Large intestine (tissue), 12 donors: ENCODE results near the gene RAB41. TPM values are rescaled to one million over a fixed set of nuclear protein-coding genes. Genes with fewer than 3 reads are reported as not detected.
"Not testable (repeated sequence)": the region's sequence is repeated elsewhere in the genome, so short reads cannot be mapped to it uniquely, and the experiment has no call there.

Source experiments
- DNase-seq, 2 donors: peaks; one replicate each; pipeline versions ENCODE4 v3.0.0 to v3.0.0-alpha.2; 2013
- H3K27ac ChIP-seq: one replicate; pipeline ENCODE4 v1.5.1; 2013; ENCODE audit warnings: low read length
- H3K27me3 ChIP-seq: 2 replicates; pipeline ENCODE4 v1.6.1; 2013; ENCODE audit warnings: low read length; ENCODE audit not compliant: control insufficient read depth, insufficient read depth
- H3K36me3 ChIP-seq: 2 replicates; pipeline ENCODE4 v1.6.1; 2013; ENCODE audit warnings: low read length; ENCODE audit not compliant: control insufficient read depth, insufficient read depth
- H3K4me1 ChIP-seq: one replicate; pipeline ENCODE4 v1.6.1; 2013; ENCODE audit warnings: low read length; ENCODE audit not compliant: control insufficient read depth, insufficient read depth
- H3K4me3 ChIP-seq: one replicate; pipeline ENCODE4 v1.5.1; 2013; ENCODE audit warnings: low read length
- H3K9me3 ChIP-seq: one replicate; pipeline ENCODE4 v1.6.1; 2013; ENCODE audit warnings: mild to moderate bottlenecking, low read depth, low read length, moderate library complexity; ENCODE audit not compliant: control insufficient read depth
- WGBS: methylation state at CpG from one replicate; pipeline ENCODE4 v1.1.5; 2013; ENCODE audit warnings: low lambda C conversion rate; ENCODE audit not compliant: insufficient coverage; 5-methylcytosine and 5-hydroxymethylcytosine counted together
- long read RNA-seq, 11 donors: transcript quantifications; one replicate each; lab custom pipeline, GENCODE V29; 2026
- polyA plus RNA-seq: library from polyadenylated mRNA; unstranded; fragments of 120-200 nt; gene quantifications from one replicate; pipeline ENCODE4 v1.2.1, GENCODE V29; 2013

Gene RAB41
- 0.69 TPM for polyA plus RNA-seq
- long read RNA-seq, donor 1: 0 reads
- long read RNA-seq, donor 2: 0 reads
- long read RNA-seq, donor 3: 0 reads
- long read RNA-seq, donor 4: 0 reads
- long read RNA-seq, donor 5: 0 reads
- long read RNA-seq, donor 6: 0 reads
- long read RNA-seq, donor 7: 0 reads
- long read RNA-seq, donor 8: 0 reads
- long read RNA-seq, donor 9: 0 reads
- long read RNA-seq, donor 10: 0 reads
- long read RNA-seq, donor 11, partial matches to known transcripts: 16 of 45 reads
- long read RNA-seq, donor 11, other reads (novel, unspliced or antisense): 29 of 45 reads

- Histone ChIP-seq H3K27ac (no peak within 1 kb of the TSS), H3K4me3 (no peak within 1 kb of the TSS), H3K27me3 (no peaks in the 10 kb centered on the region), H3K36me3 (peaks cover 9% of the 10 kb centered on the region), H3K4me1 (no peaks in the 10 kb centered on the region), H3K9me3 (no peaks in the 10 kb centered on the region)
- no CpG with 5 or more reads among the region's 21 CpGs for WGBS
- no peak for DNase-seq
Observed at GRCh38 chrX:70281951-70282350, at the start of gene RAB41. Gene RAB41 (plus strand): TSS chrX:70282172. CDS start chrX:70282218, 46 bp downstream.

DNA sequence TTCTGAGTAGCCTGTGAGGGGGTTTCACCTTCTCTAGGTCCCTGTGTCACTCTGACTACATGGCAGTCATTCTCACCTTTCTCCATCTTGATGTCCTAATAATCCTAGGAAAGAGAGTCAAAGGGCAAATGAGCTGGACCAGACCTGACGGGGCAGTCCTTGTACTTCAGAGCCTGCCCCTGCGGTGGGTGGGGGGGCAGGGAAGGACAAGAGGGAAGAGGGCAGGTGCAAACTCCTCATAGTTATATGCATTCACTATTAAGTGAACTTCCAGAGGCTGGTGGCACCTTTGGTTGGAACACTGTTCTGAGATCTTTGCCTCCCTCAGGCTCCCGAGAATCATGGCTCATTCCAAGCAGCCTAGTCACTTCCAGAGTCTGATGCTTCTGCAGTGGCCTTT, 47.6 kb upstream of the RAB41 start, which contains the start of gene AWAT1:
Gene AWAT1, plus strand, starts transcription at position 301 of the 400 bp plus-strand sequence. Its CDS starts 41 bp downstream, at position 342.
- Histone ChIP-seq H3K4me1 (no peaks in the 10 kb centered on the region), H3K36me3 (no peaks in the 10 kb centered on the region), H3K27ac (no peak within 1 kb of the TSS), H3K4me3 (no peak within 1 kb of the TSS), H3K9me3 (no peaks in the 10 kb centered on the region), H3K27me3 (no peaks in the 10 kb centered on the region)
- no CpG with 5 or more reads among the region's 3 CpGs for WGBS
- no peak for DNase-seq

DNA sequence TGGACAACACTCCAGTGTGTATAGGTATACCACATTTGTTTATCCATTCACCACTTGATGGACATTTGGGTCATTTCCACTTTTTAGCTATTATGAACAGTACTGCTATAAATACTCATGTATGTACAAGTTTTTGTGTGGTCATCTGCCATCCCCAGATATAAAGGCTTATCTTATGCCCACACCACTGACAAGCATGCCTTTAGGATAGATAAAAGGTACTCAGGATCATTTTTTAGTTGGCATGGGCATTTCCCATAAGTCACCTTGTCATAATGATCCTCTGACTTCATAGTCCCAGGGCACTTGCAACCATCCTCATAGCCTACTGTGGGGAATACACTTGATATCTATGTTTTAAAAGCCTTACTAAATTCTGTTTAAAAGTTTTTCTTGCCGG, 41.2 kb upstream of the RAB41 start:
- no CpG with 5 or more reads among the region's 1 CpG for WGBS
- DNase-seq: no peak
- Histone ChIP-seq H3K4me1 (no peaks in the 10 kb centered on the region), H3K27me3 (no peaks in the 10 kb centered on the region), H3K36me3 (no peaks in the 10 kb centered on the region), H3K4me3 (no peak overlapping the region), H3K9me3 (no peaks in the 10 kb centered on the region), H3K27ac (no peak overlapping the region)

DNA sequence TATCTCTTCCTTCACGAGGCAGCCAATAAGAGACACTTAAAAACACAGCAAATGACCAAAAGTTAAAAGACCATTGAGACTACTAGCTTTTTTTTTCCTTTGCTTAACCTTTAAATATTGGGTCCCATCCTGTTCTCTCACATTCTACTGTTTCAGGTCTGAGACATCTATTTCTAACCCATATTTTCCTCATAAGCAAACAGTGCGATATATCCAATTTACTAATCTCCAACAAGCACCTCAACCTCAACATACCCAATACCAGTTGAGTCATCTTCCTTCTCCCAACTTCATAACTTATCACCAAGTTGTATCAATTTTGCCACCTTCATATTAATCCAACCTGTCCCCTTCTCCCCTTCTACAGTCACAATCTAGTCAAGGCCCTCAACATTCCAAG, 40.5 kb upstream of the RAB41 start:
- no peaks in the 10 kb centered on the region for H3K4me1 ChIP-seq
- H3K36me3 ChIP-seq: no peaks in the 10 kb centered on the region
- no peak overlapping the region for H3K27ac ChIP-seq
- H3K27me3 ChIP-seq: no peaks in the 10 kb centered on the region
- H3K4me3 ChIP-seq: no peak overlapping the region
- DNase-seq: no peak
- H3K9me3 ChIP-seq: no peaks in the 10 kb centered on the region
- 80% methylated on average over 1 of the region's 2 CpGs for WGBS

- not testable (repeated sequence) for H3K4me3 ChIP-seq, DNase-seq, H3K9me3 ChIP-seq, H3K27me3 ChIP-seq, H3K36me3 ChIP-seq, H3K27ac ChIP-seq, H3K4me1 ChIP-seq
- no CpG with 5 or more reads among the region's 5 CpGs for WGBS
Observed at GRCh38 chrX:70243601-70244000, 38.4 kb upstream of the RAB41 start.

DNA sequence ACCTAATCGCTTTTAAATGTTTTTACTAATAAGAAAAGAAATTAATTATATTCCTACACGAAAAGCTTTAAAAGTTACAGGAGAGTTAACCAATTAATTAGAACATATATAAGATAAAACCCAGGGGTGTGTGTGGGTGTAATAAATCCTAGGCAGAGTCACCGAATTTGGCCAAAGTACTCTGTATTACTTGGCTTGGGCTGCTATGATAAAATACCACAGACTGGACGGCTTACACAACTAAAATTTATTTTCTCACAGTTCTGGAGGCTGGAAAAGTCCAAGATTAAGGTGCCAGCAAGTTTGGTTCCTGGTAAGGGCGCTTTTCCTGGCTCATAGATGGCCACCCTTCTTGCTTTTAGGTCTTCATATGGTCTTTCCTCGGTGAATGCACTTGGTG, 37.1 kb upstream of the RAB41 start:
- Histone ChIP-seq H3K27ac (no peak overlapping the region), H3K9me3 (no peaks in the 10 kb centered on the region), H3K36me3 (no peaks in the 10 kb centered on the region), H3K4me1 (no peaks in the 10 kb centered on the region), H3K27me3 (no peaks in the 10 kb centered on the region), H3K4me3 (no peak overlapping the region)
- WGBS: 100% methylated on average over 1 of the region's 6 CpGs
- no peak for DNase-seq

DNA sequence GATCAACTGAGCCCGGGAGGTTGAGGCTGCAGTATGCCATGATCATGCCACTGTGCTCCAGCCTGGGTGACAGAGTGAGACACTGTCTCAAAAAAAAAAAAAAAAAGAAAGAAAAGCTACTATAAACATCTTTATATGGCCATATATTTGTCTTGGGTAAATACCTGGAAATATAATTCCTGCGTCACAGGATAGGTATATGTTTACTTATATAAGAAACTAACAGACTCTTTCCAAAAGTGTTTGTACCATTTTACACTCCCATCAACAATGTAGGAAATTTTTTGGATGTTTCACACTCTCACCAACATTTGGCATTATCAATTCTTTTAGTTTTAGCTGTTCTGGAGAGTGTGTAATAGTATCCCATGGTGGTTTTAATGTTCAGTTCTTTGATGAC, 34.7 kb upstream of the RAB41 start:
- no peak overlapping the region for H3K4me3 ChIP-seq
- no peaks in the 10 kb centered on the region for H3K27me3 ChIP-seq
- H3K9me3 ChIP-seq: no peaks in the 10 kb centered on the region
- no CpG with 5 or more reads among the region's 2 CpGs for WGBS
- no peak for DNase-seq
- H3K27ac ChIP-seq: no peak overlapping the region
- no peaks in the 10 kb centered on the region for H3K36me3 ChIP-seq
- no peaks in the 10 kb centered on the region for H3K4me1 ChIP-seq

GRCh38 chrX:70252491-70252890, 29.5 kb upstream of the RAB41 start:
- DNase-seq: no peak
- Histone ChIP-seq H3K27ac (no peak overlapping the region), H3K4me3 (no peak overlapping the region), H3K9me3 (no peaks in the 10 kb centered on the region), H3K4me1 (peaks cover 5% of the 10 kb centered on the region), H3K36me3 (no peaks in the 10 kb centered on the region), H3K27me3 (no peaks in the 10 kb centered on the region)
- 100% methylated on average over 1 of the region's 2 CpGs for WGBS

GRCh38 chrX:70253377-70254062, 28.5 kb upstream of the RAB41 start:
- Histone ChIP-seq H3K9me3 (no peaks in the 10 kb centered on the region), H3K27ac (no peak overlapping the region), H3K27me3 (no peaks in the 10 kb centered on the region), H3K36me3 (no peaks in the 10 kb centered on the region), H3K4me1 (peaks cover 5% of the 10 kb centered on the region), H3K4me3 (no peak overlapping the region)
- no CpG with 5 or more reads among the region's 3 CpGs for WGBS
- no peak for DNase-seq

- Histone ChIP-seq H3K27me3 (no peaks in the 10 kb centered on the region), H3K4me3 (no peak overlapping the region), H3K36me3 (no peaks in the 10 kb centered on the region), H3K9me3 (no peaks in the 10 kb centered on the region), H3K27ac (peak overlapping the region; percentile 26), H3K4me1 (peaks cover 5% of the 10 kb centered on the region)
- peak in 1 of 2 donors; percentile 19 for DNase-seq
- no CpG with 5 or more reads among the region's 1 CpG for WGBS
Observed at GRCh38 chrX:70254063-70254400, 27.9 kb upstream of the RAB41 start.

DNA sequence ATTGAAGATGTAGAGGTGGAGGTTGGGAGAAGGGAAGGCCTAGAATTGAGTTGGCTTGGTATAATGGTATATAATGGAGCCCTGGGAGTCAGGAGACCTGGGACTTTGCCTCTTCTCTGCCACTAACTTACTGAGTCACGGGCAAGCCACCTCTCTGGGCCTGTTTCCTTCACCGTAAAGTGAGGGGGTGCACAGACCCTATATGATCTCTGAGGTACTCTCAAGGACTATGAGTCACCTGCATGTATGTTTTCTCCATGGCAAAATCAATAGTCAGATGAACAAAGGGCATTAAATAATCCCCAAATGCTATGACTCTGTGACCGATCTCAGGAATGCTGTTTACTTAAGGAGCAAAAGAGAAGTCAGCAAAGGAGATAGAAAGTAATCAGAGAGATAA, 27.1 kb upstream of the RAB41 start:
- no peaks in the 10 kb centered on the region for H3K27me3 ChIP-seq
- DNase-seq: peak; percentile 12 to 63
- H3K36me3 ChIP-seq: no peaks in the 10 kb centered on the region
- H3K4me1 ChIP-seq: peaks cover 5% of the 10 kb centered on the region
- WGBS: no CpG with 5 or more reads among the region's 3 CpGs
- H3K9me3 ChIP-seq: no peaks in the 10 kb centered on the region
- no peak overlapping the region for H3K4me3 ChIP-seq
- peak overlapping the region; percentile 26 for H3K27ac ChIP-seq
